Measurements from ENCODE around the gene MCM8.

DNA sequence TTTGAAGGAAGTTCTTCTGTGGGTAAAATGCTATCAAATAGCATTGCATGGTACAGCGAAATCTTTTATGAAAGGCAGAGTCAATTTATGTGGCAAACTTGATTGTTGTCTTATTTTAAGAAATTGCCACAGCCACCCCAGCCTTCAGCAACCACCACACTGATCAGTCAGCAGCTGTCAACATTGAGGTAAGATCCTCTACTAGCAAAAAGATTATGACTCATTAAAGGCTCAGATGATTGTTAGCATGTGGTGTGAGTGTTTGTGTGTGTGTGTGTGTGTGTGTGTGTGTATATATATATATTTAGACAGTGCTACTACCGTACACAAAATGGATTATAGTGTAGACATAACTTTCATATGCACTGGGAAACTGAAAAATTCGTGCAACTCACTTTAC is 75.6 kb downstream of the MCM8 start:
- TF ChIP-seq HNF4A (conservative IDR thresholded peaks at IDR 0.05) (no peak), TAF1 (conservative IDR thresholded peaks at IDR 0.05) (no peak), CTCF (IDR thresholded peaks at IDR 0.05; ENCODE audit: low read depth, low read length, missing input control) (no peak), RAD21 (IDR thresholded peaks at IDR 0.05) (no peak), JUND (IDR thresholded peaks at IDR 0.05) (no peak), GABPA (IDR thresholded peaks at IDR 0.05 in 1 of 2, conservative IDR thresholded peaks at IDR 0.05 in 1 of 2) (no peak), YY1 (IDR thresholded peaks at IDR 0.05) (no peak)
- TF ChIP-seq, protein P1, sequence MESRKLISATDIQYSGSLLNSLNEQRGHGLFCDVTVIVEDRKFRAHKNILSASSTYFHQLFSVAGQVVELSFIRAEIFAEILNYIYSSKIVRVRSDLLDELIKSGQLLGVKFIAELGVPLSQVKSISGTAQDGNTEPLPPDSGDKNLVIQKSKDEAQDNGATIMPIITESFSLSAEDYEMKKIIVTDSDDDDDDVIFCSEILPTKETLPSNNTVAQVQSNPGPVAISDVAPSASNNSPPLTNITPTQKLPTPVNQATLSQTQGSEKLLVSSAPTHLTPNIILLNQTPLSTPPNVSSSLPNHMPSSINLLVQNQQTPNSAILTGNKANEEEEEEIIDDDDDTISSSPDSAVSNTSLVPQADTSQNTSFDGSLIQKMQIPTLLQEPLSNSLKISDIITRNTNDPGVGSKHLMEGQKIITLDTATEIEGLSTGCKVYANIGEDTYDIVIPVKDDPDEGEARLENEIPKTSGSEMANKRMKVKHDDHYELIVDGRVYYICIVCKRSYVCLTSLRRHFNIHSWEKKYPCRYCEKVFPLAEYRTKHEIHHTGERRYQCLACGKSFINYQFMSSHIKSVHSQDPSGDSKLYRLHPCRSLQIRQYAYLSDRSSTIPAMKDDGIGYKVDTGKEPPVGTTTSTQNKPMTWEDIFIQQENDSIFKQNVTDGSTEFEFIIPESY (IDR thresholded peaks at IDR 0.05), result no peak
- TF ChIP-seq, protein P2, sequence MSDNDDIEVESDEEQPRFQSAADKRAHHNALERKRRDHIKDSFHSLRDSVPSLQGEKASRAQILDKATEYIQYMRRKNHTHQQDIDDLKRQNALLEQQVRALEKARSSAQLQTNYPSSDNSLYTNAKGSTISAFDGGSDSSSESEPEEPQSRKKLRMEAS (IDR thresholded peaks at IDR 0.05), result no peak

Measured in liver (tissue), 3 donors.